ENCODE measurements around the gene TMEM95.

GRCh38 chr17:7367083-7367482 lies 12.1 kb downstream of the TMEM95 start:
- TF ChIP-seq, protein P1, sequence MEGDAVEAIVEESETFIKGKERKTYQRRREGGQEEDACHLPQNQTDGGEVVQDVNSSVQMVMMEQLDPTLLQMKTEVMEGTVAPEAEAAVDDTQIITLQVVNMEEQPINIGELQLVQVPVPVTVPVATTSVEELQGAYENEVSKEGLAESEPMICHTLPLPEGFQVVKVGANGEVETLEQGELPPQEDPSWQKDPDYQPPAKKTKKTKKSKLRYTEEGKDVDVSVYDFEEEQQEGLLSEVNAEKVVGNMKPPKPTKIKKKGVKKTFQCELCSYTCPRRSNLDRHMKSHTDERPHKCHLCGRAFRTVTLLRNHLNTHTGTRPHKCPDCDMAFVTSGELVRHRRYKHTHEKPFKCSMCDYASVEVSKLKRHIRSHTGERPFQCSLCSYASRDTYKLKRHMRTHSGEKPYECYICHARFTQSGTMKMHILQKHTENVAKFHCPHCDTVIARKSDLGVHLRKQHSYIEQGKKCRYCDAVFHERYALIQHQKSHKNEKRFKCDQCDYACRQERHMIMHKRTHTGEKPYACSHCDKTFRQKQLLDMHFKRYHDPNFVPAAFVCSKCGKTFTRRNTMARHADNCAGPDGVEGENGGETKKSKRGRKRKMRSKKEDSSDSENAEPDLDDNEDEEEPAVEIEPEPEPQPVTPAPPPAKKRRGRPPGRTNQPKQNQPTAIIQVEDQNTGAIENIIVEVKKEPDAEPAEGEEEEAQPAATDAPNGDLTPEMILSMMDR (IDR thresholded peaks at IDR 0.05), result no peak
- TF ChIP-seq POLR2AphosphoS5 (IDR thresholded peaks at IDR 0.05), result no peak
